H9 (cell line): Measurements from ENCODE around the gene DGCR2. TPM values are rescaled to one million over a fixed set of nuclear protein-coding genes. Genes with fewer than 3 reads are reported as not detected.
"Not testable (repeated sequence)": the region's sequence is repeated elsewhere in the genome, so short reads cannot be mapped to it uniquely, and the experiment has no call there.

Experiments used
- DNase-seq: peaks from one replicate; pipeline ENCODE4 v3.0.0-alpha.2; 2017
- H2AFZ ChIP-seq: one replicate; pipeline ENCODE4 v1.6.1; 2013; ENCODE audit warnings: mild to moderate bottlenecking, low read length, control low read depth, moderate library complexity
- H2AK5ac ChIP-seq: 2 replicates; pipeline ENCODE4 v1.6.1; 2013; ENCODE audit warnings: low read length, control low read depth, mixed read lengths; ENCODE audit not compliant: insufficient read length
- H2BK120ac ChIP-seq: one replicate; pipeline ENCODE4 v1.6.1; 2013; ENCODE audit warnings: low read depth, mild to moderate bottlenecking, low read length, control low read depth, inconsistent platforms; ENCODE audit not compliant: poor library complexity, severe bottlenecking
- H2BK12ac ChIP-seq: 2 replicates; pipeline ENCODE4 v1.6.1; 2013; ENCODE audit warnings: low read length, control low read depth, mixed read lengths, low read depth; ENCODE audit not compliant: insufficient read length
- H2BK15ac ChIP-seq: 2 replicates; pipeline ENCODE4 v1.6.1; 2013; ENCODE audit warnings: low read depth, low read length, control low read depth
- H2BK20ac ChIP-seq: one replicate; pipeline ENCODE4 v1.6.1; 2013; ENCODE audit warnings: low read depth, mild to moderate bottlenecking, low read length, control low read depth, inconsistent platforms; ENCODE audit not compliant: poor library complexity, severe bottlenecking
- H2BK5ac ChIP-seq: 2 replicates; pipeline ENCODE4 v1.6.1; 2013; ENCODE audit warnings: low read length, control low read depth, mixed read lengths; ENCODE audit not compliant: insufficient read length
- H3K14ac ChIP-seq: 2 replicates; pipeline ENCODE4 v1.6.1; 2013; ENCODE audit warnings: low read length, control low read depth; ENCODE audit not compliant: insufficient read depth
- H3K18ac ChIP-seq: 2 replicates; pipeline ENCODE4 v1.6.1; 2013; ENCODE audit warnings: low read depth, mild to moderate bottlenecking, mixed read lengths, low read length, control low read depth; ENCODE audit not compliant: insufficient read length
- H3K23ac ChIP-seq: 2 replicates; pipeline ENCODE4 v1.6.1; 2013; ENCODE audit warnings: low read length, control low read depth, mixed read lengths, low read depth; ENCODE audit not compliant: insufficient read length
- H3K23me2 ChIP-seq: 2 replicates; pipeline ENCODE4 v1.6.1; 2013; ENCODE audit warnings: low read depth, mild to moderate bottlenecking, mixed read lengths, low read length, control low read depth; ENCODE audit not compliant: insufficient read length, poor library complexity, severe bottlenecking
- H3K27ac ChIP-seq: 2 replicates; pipeline ENCODE4 v1.5.1; 2013; ENCODE audit warnings: low read length, control low read depth, mixed read lengths, low read depth; ENCODE audit not compliant: insufficient read length
- H3K27me3 ChIP-seq: 2 replicates; pipeline ENCODE4 v1.6.1; 2013; ENCODE audit warnings: low read length, control low read depth, inconsistent platforms; ENCODE audit not compliant: insufficient read depth
- H3K4ac ChIP-seq: 2 replicates; pipeline ENCODE4 v1.6.1; 2013; ENCODE audit warnings: low read depth, mild to moderate bottlenecking, control low read depth, inconsistent platforms, low read length, moderate library complexity
- H3K4me1 ChIP-seq: 2 replicates; pipeline ENCODE4 v1.6.1; 2013; ENCODE audit warnings: low read length, control low read depth, inconsistent platforms; ENCODE audit not compliant: insufficient read depth
- H3K4me2 ChIP-seq: 2 replicates; pipeline ENCODE4 v1.6.1; 2013; ENCODE audit warnings: low read length, control low read depth, mixed read lengths; ENCODE audit not compliant: insufficient read length, insufficient read depth
- H3K56ac ChIP-seq: 2 replicates; pipeline ENCODE4 v1.6.1; 2013; ENCODE audit warnings: low read depth, mild to moderate bottlenecking, mixed read lengths, low read length, control low read depth; ENCODE audit not compliant: insufficient read length
- H3K79me1 ChIP-seq: 2 replicates; pipeline ENCODE4 v1.6.1; 2013; ENCODE audit warnings: low read depth, mild to moderate bottlenecking, moderate library complexity, low read length, control low read depth, inconsistent platforms; ENCODE audit not compliant: insufficient read depth, poor library complexity, severe bottlenecking
- H3K79me2 ChIP-seq: 2 replicates; pipeline ENCODE4 v1.6.1; 2013; ENCODE audit warnings: low read length, control low read depth, inconsistent platforms; ENCODE audit not compliant: insufficient read depth
- H3K9ac ChIP-seq: 2 replicates; pipeline ENCODE4 v1.6.1; 2013; ENCODE audit warnings: low read length, control low read depth, mixed read lengths; ENCODE audit not compliant: insufficient read length; ENCODE audit errors: extremely low read depth
- H3K9me3 ChIP-seq: one replicate; pipeline ENCODE4 v1.6.1; 2013; ENCODE audit warnings: low read depth, low read length, inconsistent platforms; ENCODE audit not compliant: control insufficient read depth
- H3T11ph ChIP-seq: one replicate; pipeline ENCODE4 v1.6.1; 2013; ENCODE audit warnings: mild to moderate bottlenecking, low read length, control low read depth, inconsistent platforms
- H4K20me1 ChIP-seq: one replicate; pipeline ENCODE4 v1.6.1; 2013; ENCODE audit not compliant: control insufficient read depth, insufficient read length, insufficient read depth
- H4K5ac ChIP-seq: 2 replicates; pipeline ENCODE4 v1.6.1; 2013; ENCODE audit warnings: low read depth, mild to moderate bottlenecking, mixed read lengths, low read length, control low read depth; ENCODE audit not compliant: insufficient read length
- H4K8ac ChIP-seq: replicated peaks from 2 replicates; pipeline ENCODE4 v1.6.1; 2013; ENCODE audit warnings: low read length, control low read depth, mixed read lengths, low read depth; ENCODE audit not compliant: insufficient read length
- H4K91ac ChIP-seq: 2 replicates; pipeline ENCODE4 v1.6.1; 2013; ENCODE audit warnings: low read depth, mild to moderate bottlenecking, moderate library complexity, mixed read lengths, low read length, control low read depth; ENCODE audit not compliant: insufficient read length
- H3K27ac Mint-ChIP-seq, 3 experiments: 2 replicates in 2 of 3; 3 replicates in 1 of 3; pipeline ENCODE4 v1.8.0; 2020 to 2021; ENCODE audit warnings: mixed read lengths in 3 of 3, mild to moderate bottlenecking in 1 of 3, moderate library complexity in 1 of 3
- H3K27me3 Mint-ChIP-seq: 2 replicates; pipeline ENCODE4 v1.8.0; 2021; ENCODE audit warnings: low read depth, mild to moderate bottlenecking, moderate library complexity, mixed read lengths
- H3K36me3 Mint-ChIP-seq, 3 experiments: 2 replicates in 2 of 3; 3 replicates in 1 of 3; pipeline ENCODE4 v1.8.0; 2020 to 2021; ENCODE audit warnings: low read depth in 3 of 3, mixed read lengths in 3 of 3; ENCODE audit not compliant: insufficient read depth in 1 of 3
- H3K4me1 Mint-ChIP-seq, 2 experiments: 2 replicates each; pipeline ENCODE4 v1.8.0; 2020; ENCODE audit warnings: mixed read lengths in 2 of 2
- H3K4me3 Mint-ChIP-seq, 2 experiments: 2 replicates in 1 of 2; 3 replicates in 1 of 2; pipeline ENCODE4 v1.8.0; 2020 to 2021; ENCODE audit warnings: mild to moderate bottlenecking in 2 of 2, mixed read lengths in 2 of 2, moderate library complexity in 1 of 2
- H3K9me3 Mint-ChIP-seq, 2 experiments: 2 replicates in 1 of 2; 3 replicates in 1 of 2; pipeline ENCODE4 v1.8.0; 2020; ENCODE audit warnings: mild to moderate bottlenecking in 2 of 2, mixed read lengths in 2 of 2, moderate library complexity in 1 of 2
- WGBS: extraction: QIAGEN DNeasy Blood & Tissue Kit; methylation state at CpG from one replicate; pipeline ENCODE4 v1.1.7; 2013; ENCODE audit warnings: missing lambda C conversion rate, low lambda C conversion rate, mixed read lengths; ENCODE audit not compliant: insufficient read length; ENCODE audit errors: extremely low coverage; 5-methylcytosine and 5-hydroxymethylcytosine counted together
- total RNA-seq: library from RNA; stranded (reverse); gene quantifications from 2 replicates; pipeline ENCODE4 v1.2.1, GENCODE V29; 2021

The DGCR2 gene
- total RNA-seq, 1 experiment from 2014 or later, result 47.2 TPM

GRCh38 chr22:19026080-19026479 lies 96.1 kb downstream of the DGCR2 start:
- not testable (repeated sequence) for H3K4me1 Mint-ChIP-seq, H3K9ac ChIP-seq, H2BK120ac ChIP-seq, H2BK20ac ChIP-seq, H3K79me1 ChIP-seq, H4K20me1 ChIP-seq, H2BK12ac ChIP-seq, H4K91ac ChIP-seq, H3K23me2 ChIP-seq, H3K56ac ChIP-seq, H3K4me2 ChIP-seq, H2BK5ac ChIP-seq, H3K18ac ChIP-seq, H3K79me2 ChIP-seq, H2AFZ ChIP-seq, H3K23ac ChIP-seq, H3K27ac Mint-ChIP-seq, H3K14ac ChIP-seq, H3K9me3 Mint-ChIP-seq, H3K36me3 Mint-ChIP-seq, H2BK15ac ChIP-seq, H3K27me3 ChIP-seq, H4K5ac ChIP-seq, H2AK5ac ChIP-seq, H3K9me3 ChIP-seq, H3K27ac ChIP-seq, H4K8ac ChIP-seq, H3K4me1 ChIP-seq, H3T11ph ChIP-seq, H3K4me3 Mint-ChIP-seq, DNase-seq, H3K4ac ChIP-seq
- H3K27me3 Mint-ChIP-seq, result peaks cover 41% of the 10 kb centered on the region
- no CpG with 5 or more reads among the region's 11 CpGs for WGBS

- not testable (repeated sequence) for H2BK15ac ChIP-seq, H3K79me2 ChIP-seq, H3T11ph ChIP-seq, H3K14ac ChIP-seq, H2BK12ac ChIP-seq, H3K4me1 ChIP-seq, H3K9ac ChIP-seq, H3K4me1 Mint-ChIP-seq, H2AFZ ChIP-seq, H3K23ac ChIP-seq, H3K23me2 ChIP-seq, H3K27ac Mint-ChIP-seq, H2BK5ac ChIP-seq, H2BK20ac ChIP-seq, H3K9me3 ChIP-seq, H3K4ac ChIP-seq, H4K20me1 ChIP-seq, H3K79me1 ChIP-seq, H3K27ac ChIP-seq, H4K8ac ChIP-seq, H3K4me2 ChIP-seq, H3K4me3 Mint-ChIP-seq, H3K18ac ChIP-seq, DNase-seq, H4K5ac ChIP-seq, H4K91ac ChIP-seq, H3K9me3 Mint-ChIP-seq, H3K56ac ChIP-seq, H2BK120ac ChIP-seq, H3K27me3 ChIP-seq, H3K36me3 Mint-ChIP-seq, H2AK5ac ChIP-seq
- H3K27me3 Mint-ChIP-seq, result peaks cover 32% of the 10 kb centered on the region
- no CpG with 5 or more reads among the region's 4 CpGs for WGBS
Observed at GRCh38 chr22:19024956-19025489, 97.2 kb downstream of the DGCR2 start.
